Inferior parietal cortex (tissue), 1 donor: ENCODE measurements around the gene PAPPA2.

Source experiments
- DNase-seq: peaks from one replicate; pipeline ENCODE4 v3.0.0-alpha.2; 2016; ENCODE audit errors: extremely low spot score

PAPPA2 gene

GRCh38 chr1:176854758-176855745, 392.1 kb downstream of the PAPPA2 start:
- DNase-seq: no peak

GRCh38 chr1:176857632-176858031, 394.7 kb downstream of the PAPPA2 start:
- no peak for DNase-seq

GRCh38 chr1:176858433-176858916, 395.5 kb downstream of the PAPPA2 start:
- no peak for DNase-seq

GRCh38 chr1:176863613-176864012, 400.6 kb downstream of the PAPPA2 start:
- no peak for DNase-seq

GRCh38 chr1:176864211-176864610, 401.2 kb downstream of the PAPPA2 start:
- DNase-seq: no peak

GRCh38 chr1:176866011-176866714, 403.2 kb downstream of the PAPPA2 start:
- DNase-seq: no peak

- DNase-seq: no peak
Measured at GRCh38 chr1:176869577-176869976, 406.6 kb downstream of the PAPPA2 start.

GRCh38 chr1:176876966-176877515, 414.1 kb downstream of the PAPPA2 start:
- no peak for DNase-seq

- DNase-seq: no peak
Measured at GRCh38 chr1:176877557-176877956, 414.6 kb downstream of the PAPPA2 start.

- no peak for DNase-seq
Measured at GRCh38 chr1:176878750-176879536, 416.0 kb downstream of the PAPPA2 start.

GRCh38 chr1:176879784-176880620, 417.0 kb downstream of the PAPPA2 start:
- DNase-seq: peak; percentile 33

GRCh38 chr1:176880955-176881595, 418.1 kb downstream of the PAPPA2 start:
- peak; percentile 90 for DNase-seq

- no peak for DNase-seq
Measured at GRCh38 chr1:176884286-176884685, 421.3 kb downstream of the PAPPA2 start.

- no peak for DNase-seq
Measured at GRCh38 chr1:176884911-176885310, 421.9 kb downstream of the PAPPA2 start.

- no peak for DNase-seq
Measured at GRCh38 chr1:176885341-176885740, 422.4 kb downstream of the PAPPA2 start.

GRCh38 chr1:176885751-176886150, 422.8 kb downstream of the PAPPA2 start:
- DNase-seq: no peak

- DNase-seq: no peak
Measured at GRCh38 chr1:176888471-176889032, 425.6 kb downstream of the PAPPA2 start.

- DNase-seq: no peak
Measured at GRCh38 chr1:176893625-176894352, 430.8 kb downstream of the PAPPA2 start.

GRCh38 chr1:176894450-176894849, 431.5 kb downstream of the PAPPA2 start:
- DNase-seq: no peak
